ENCODE measurements around the gene GALNT13.

GALNT13 gene

GRCh38 chr2:154067124-154067523 lies 195.4 kb downstream of the GALNT13 start:
- TF ChIP-seq CTCF (conservative IDR thresholded peaks at IDR 0.05; ENCODE audit: control insufficient read depth, insufficient read depth, low read depth, low read length): no peak
- H3K4me3 ChIP-seq (ENCODE audit: control insufficient read depth, low read depth, low read length): no peak overlapping the region
- DNase-seq (ENCODE audit: low read depth): no peak

GRCh38 chr2:154078926-154079325 lies 207.2 kb downstream of the GALNT13 start:
- no peak for DNase-seq (ENCODE audit: low read depth)
- no peak overlapping the region for H3K4me3 ChIP-seq (ENCODE audit: control insufficient read depth, low read depth, low read length)
- TF ChIP-seq CTCF (conservative IDR thresholded peaks at IDR 0.05; ENCODE audit: control insufficient read depth, insufficient read depth, low read depth, low read length): no peak

GRCh38 chr2:154092571-154092970 lies 220.8 kb downstream of the GALNT13 start:
- no peak overlapping the region for H3K4me3 ChIP-seq (ENCODE audit: control insufficient read depth, low read depth, low read length)
- TF ChIP-seq CTCF (conservative IDR thresholded peaks at IDR 0.05; ENCODE audit: control insufficient read depth, insufficient read depth, low read depth, low read length): no peak
- DNase-seq (ENCODE audit: low read depth): no peak

GRCh38 chr2:154093856-154094255 lies 222.1 kb downstream of the GALNT13 start:
- TF ChIP-seq CTCF (conservative IDR thresholded peaks at IDR 0.05; ENCODE audit: control insufficient read depth, insufficient read depth, low read depth, low read length): no peak
- no peak for DNase-seq (ENCODE audit: low read depth)
- H3K4me3 ChIP-seq (ENCODE audit: control insufficient read depth, low read depth, low read length): no peak overlapping the region

- DNase-seq (ENCODE audit: low read depth): peak; percentile 3
- TF ChIP-seq CTCF (conservative IDR thresholded peaks at IDR 0.05; ENCODE audit: control insufficient read depth, insufficient read depth, low read depth, low read length): no peak
- H3K4me3 ChIP-seq (ENCODE audit: control insufficient read depth, low read depth, low read length): no peak overlapping the region
These were observed 226.2 kb downstream of the GALNT13 start for GRCh38 chr2:154097833-154098398.

GRCh38 chr2:154120706-154121105 lies 249.0 kb downstream of the GALNT13 start:
- no peak for DNase-seq (ENCODE audit: low read depth)
- no peak overlapping the region for H3K4me3 ChIP-seq (ENCODE audit: control insufficient read depth, low read depth, low read length)
- TF ChIP-seq CTCF (conservative IDR thresholded peaks at IDR 0.05; ENCODE audit: control insufficient read depth, insufficient read depth, low read depth, low read length): no peak

GRCh38 chr2:154125891-154126290 lies 254.2 kb downstream of the GALNT13 start:
- no peak overlapping the region for H3K4me3 ChIP-seq (ENCODE audit: control insufficient read depth, low read depth, low read length)
- peak; percentile 83 for DNase-seq (ENCODE audit: low read depth)
- TF ChIP-seq CTCF (conservative IDR thresholded peaks at IDR 0.05; ENCODE audit: control insufficient read depth, insufficient read depth, low read depth, low read length): no peak
